GM23248 (cell line): ENCODE data around the gene PPP1R9A. TPM values are rescaled to one million over a fixed set of nuclear protein-coding genes. Genes with fewer than 3 reads are reported as not detected.

Experiments
- DNase-seq: peaks from one replicate; pipeline ENCODE4 v3.0.0-alpha.2; 2015
- H2AFZ ChIP-seq: fragments of 200-600 bp; sonication (generic); 2 replicates; pipeline ENCODE4 v1.6.1; 2016; ENCODE audit warnings: antibody characterized with exemption
- H3F3A ChIP-seq: fragments of 200-600 bp; sonication (generic); 2 replicates; pipeline ENCODE4 v1.6.1; 2016; ENCODE audit warnings: mild to moderate bottlenecking, antibody characterized with exemption, mixed run types; ENCODE audit not compliant: insufficient read depth
- H3K27ac ChIP-seq: fragments of 200-600 bp; sonication (generic); 2 replicates; pipeline ENCODE4 v1.5.1; 2016; ENCODE audit warnings: mild to moderate bottlenecking
- H3K27me3 ChIP-seq: fragments of 200-600 bp; sonication (generic); replicated peaks from 2 replicates; pipeline ENCODE4 v1.6.1; 2016; ENCODE audit warnings: mild to moderate bottlenecking; ENCODE audit not compliant: insufficient read depth
- H3K36me3 ChIP-seq: fragments of 200-600 bp; sonication (generic); 2 replicates; pipeline ENCODE4 v1.6.1; 2016; ENCODE audit warnings: low read depth, mild to moderate bottlenecking
- H3K4me1 ChIP-seq: fragments of 200-600 bp; sonication (generic); 2 replicates; pipeline ENCODE4 v1.6.1; 2016; ENCODE audit warnings: mild to moderate bottlenecking; ENCODE audit not compliant: insufficient read depth
- H3K4me2 ChIP-seq: fragments of 200-600 bp; sonication (generic); one replicate; pipeline ENCODE4 v1.6.1; 2016; ENCODE audit warnings: mild to moderate bottlenecking; ENCODE audit not compliant: unreplicated experiment
- H3K4me3 ChIP-seq: fragments of 200-600 bp; sonication (generic); 2 replicates; pipeline ENCODE4 v1.5.1; 2016; ENCODE audit warnings: mild to moderate bottlenecking
- H3K79me2 ChIP-seq: fragments of 200-600 bp; sonication (generic); 2 replicates; pipeline ENCODE4 v1.6.1; 2016; ENCODE audit warnings: mild to moderate bottlenecking; ENCODE audit not compliant: insufficient read depth
- H3K9ac ChIP-seq: fragments of 200-600 bp; sonication (generic); 2 replicates; pipeline ENCODE4 v1.6.1; 2016; ENCODE audit warnings: mild to moderate bottlenecking
- H3K9me2 ChIP-seq: fragments of 200-600 bp; sonication (generic); 2 replicates; pipeline ENCODE4 v1.6.1; 2016; ENCODE audit warnings: mixed run types, mild to moderate bottlenecking, moderate library complexity; ENCODE audit not compliant: insufficient read depth
- H3K9me3 ChIP-seq: fragments of 200-600 bp; sonication (generic); one replicate; pipeline ENCODE4 v1.6.1; 2017; ENCODE audit warnings: low read depth
- H4K20me1 ChIP-seq: fragments of 200-600 bp; sonication (generic); 2 replicates; pipeline ENCODE4 v1.6.0; 2016; ENCODE audit not compliant: insufficient read depth
- EZH2 ChIP-seq: fragments of 200-600 bp; sonication (generic); IDR thresholded peaks from 2 replicates; pipeline ENCODE4 v1.6.1; 2018; ENCODE audit warnings: antibody characterized with exemption, mild to moderate bottlenecking; ENCODE audit not compliant: insufficient read depth, poor library complexity, severe bottlenecking
- EZH2phosphoT487 ChIP-seq: fragments of 200-600 bp; sonication (generic); IDR thresholded peaks from 2 replicates; pipeline ENCODE4 v1.6.1; 2018; ENCODE audit warnings: antibody characterized with exemption, moderate library complexity, mild to moderate bottlenecking, low read depth; ENCODE audit not compliant: insufficient read depth
- WGBS, 2 experiments: methylation state at CpG; one replicate each; pipeline ENCODE4 v1.1.6; 2015 to 2017; ENCODE audit warnings: low lambda C conversion rate in 2 of 2, low coverage in 1 of 2; ENCODE audit errors: missing lambda C conversion rate in 2 of 2; 5-methylcytosine and 5-hydroxymethylcytosine counted together
- in situ Hi-C: fragments of 300-500 bp; cut with MboI; formaldehyde crosslinking; loops from 2 replicates; pipeline ENCODE4 v1.15.0; 2020
- polyA plus RNA-seq: library from polyadenylated mRNA; unstranded; fragments of >200 nt; fragmentation: Nextera tagmentation; extraction: Ambion mirVana; gene quantifications from 2 replicates; pipeline ENCODE4 v1.2.1, GENCODE V29; 2016
- total RNA-seq: library from RNA; depleted of rRNA; stranded (reverse); fragments of >200 nt; shearing (Covaris generic); gene quantifications from 2 replicates; pipeline ENCODE4 v1.2.3, GENCODE V29; 2014

PPP1R9A gene
- total and polyA plus RNA-seq, 2 experiments from 2014 or later = 0.03 TPM; not detected in 1

- no peak overlapping the region for H3K9ac ChIP-seq
- in situ Hi-C loops = no loop called here
- TF ChIP-seq EZH2 (no peak), EZH2phosphoT487 (no peak)
- DNase-seq = no peak
- H3K9me2 ChIP-seq = no peaks in the 10 kb centered on the region
- H2AFZ ChIP-seq = no peak overlapping the region
- H3F3A ChIP-seq = no peaks in the 10 kb centered on the region
- no peaks in the 10 kb centered on the region for H3K9me3 ChIP-seq
- no peaks in the 10 kb centered on the region for H3K4me1 ChIP-seq
- H3K4me2 ChIP-seq = no peak overlapping the region
- H3K36me3 ChIP-seq = no peaks in the 10 kb centered on the region
- no peaks in the 10 kb centered on the region for H4K20me1 ChIP-seq
- H3K4me3 ChIP-seq = no peak overlapping the region
- H3K79me2 ChIP-seq = no peaks in the 10 kb centered on the region
- no peak overlapping the region for H3K27ac ChIP-seq
- H3K27me3 ChIP-seq = peaks cover 75% of the 10 kb centered on the region
These were observed 4.7 kb downstream of the PPP1R9A start for GRCh38 chr7:94912085-94912484.

- in situ Hi-C loops = no loop called here
- DNase-seq = no peak
These were observed 6.0 kb downstream of the PPP1R9A start for GRCh38 chr7:94913391-94913790.

GRCh38 chr7:94921911-94922310, 14.5 kb downstream of the PPP1R9A start:
- Histone ChIP-seq H3K4me3 (no peak overlapping the region), H3K9ac (no peak overlapping the region), H3K27me3 (peaks cover 8% of the 10 kb centered on the region), H3K9me2 (no peaks in the 10 kb centered on the region), H3F3A (no peaks in the 10 kb centered on the region), H3K4me2 (no peak overlapping the region), H2AFZ (no peak overlapping the region), H3K9me3 (no peaks in the 10 kb centered on the region), H3K4me1 (no peaks in the 10 kb centered on the region), H3K27ac (no peak overlapping the region), H4K20me1 (no peaks in the 10 kb centered on the region), H3K79me2 (no peaks in the 10 kb centered on the region), H3K36me3 (no peaks in the 10 kb centered on the region)
- TF ChIP-seq EZH2phosphoT487 (no peak), EZH2 (no peak)
- in situ Hi-C loops = no loop called here
- no peak for DNase-seq
- 50 to 53% methylated on average over 4 of the region's 4 CpGs for WGBS, 2 experiments

More at GRCh38 chr7:94913391-94913790, 6.0 kb downstream of the PPP1R9A start:
- Histone ChIP-seq H3F3A (no peaks in the 10 kb centered on the region), H3K4me2 (no peak overlapping the region), H3K79me2 (no peaks in the 10 kb centered on the region), H3K9me2 (no peaks in the 10 kb centered on the region), H3K36me3 (no peaks in the 10 kb centered on the region), H3K9me3 (no peaks in the 10 kb centered on the region), H4K20me1 (no peaks in the 10 kb centered on the region), H3K9ac (no peak overlapping the region), H3K27me3 (peaks cover 72% of the 10 kb centered on the region), H3K27ac (no peak overlapping the region), H2AFZ (no peak overlapping the region), H3K4me3 (no peak overlapping the region), H3K4me1 (no peaks in the 10 kb centered on the region)
- no peak for TF ChIP-seq EZH2
- TF ChIP-seq EZH2phosphoT487 = no peak

GRCh38 chr7:94922457-94922856, 15.1 kb downstream of the PPP1R9A start:
- Histone ChIP-seq H4K20me1 (no peaks in the 10 kb centered on the region), H2AFZ (no peak overlapping the region), H3K27ac (no peak overlapping the region), H3K4me2 (no peak overlapping the region), H3K79me2 (no peaks in the 10 kb centered on the region), H3F3A (no peaks in the 10 kb centered on the region), H3K4me1 (no peaks in the 10 kb centered on the region), H3K9me2 (no peaks in the 10 kb centered on the region), H3K9me3 (no peaks in the 10 kb centered on the region), H3K36me3 (no peaks in the 10 kb centered on the region), H3K4me3 (no peak overlapping the region), H3K27me3 (peaks cover 8% of the 10 kb centered on the region), H3K9ac (no peak overlapping the region)
- no peak for TF ChIP-seq EZH2
- TF ChIP-seq EZH2phosphoT487 = no peak
- in situ Hi-C loops = no loop called here
- no peak for DNase-seq
- 84 to 86% methylated on average over 1 of the region's 1 CpG for WGBS, 2 experiments

- Histone ChIP-seq H3K4me3 (no peak overlapping the region), H3K9ac (no peak overlapping the region), H3K4me2 (no peak overlapping the region), H3K9me3 (no peaks in the 10 kb centered on the region), H3F3A (no peaks in the 10 kb centered on the region), H3K27ac (no peak overlapping the region), H4K20me1 (no peaks in the 10 kb centered on the region), H3K27me3 (peaks cover 2% of the 10 kb centered on the region), H3K79me2 (no peaks in the 10 kb centered on the region), H3K36me3 (no peaks in the 10 kb centered on the region), H2AFZ (no peak overlapping the region), H3K9me2 (no peaks in the 10 kb centered on the region), H3K4me1 (no peaks in the 10 kb centered on the region)
- no peak for TF ChIP-seq EZH2
- no peak for TF ChIP-seq EZH2phosphoT487
- in situ Hi-C loops = no loop called here
- no peak for DNase-seq
These were observed 16.0 kb downstream of the PPP1R9A start for GRCh38 chr7:94923412-94923811.
